ENCODE data around the gene SYNGR1. TPM values are rescaled to one million over a fixed set of nuclear protein-coding genes. Genes with fewer than 3 reads are reported as not detected.
A peak's percentile ranks its signal among the peaks of the same experiment; 100 is the strongest.

The SYNGR1 gene
- total RNA-seq, 8 experiments from 2014 or later, result 7.7 to 26.6 (median 18.5) TPM

DNA sequence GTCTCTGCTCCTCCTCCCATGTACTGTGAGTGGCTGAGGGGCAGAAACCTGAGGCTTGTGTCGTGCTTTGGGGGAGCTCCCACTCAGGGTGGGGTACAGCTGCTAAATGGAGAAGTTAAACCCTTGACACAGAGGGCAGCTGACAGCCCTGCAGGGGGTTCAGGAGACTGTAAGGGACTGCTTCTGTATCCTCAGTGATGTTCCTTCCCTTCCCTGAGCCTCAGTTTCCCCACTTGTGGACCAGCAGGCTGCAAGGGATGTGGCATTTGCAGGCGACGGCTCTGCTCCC lies 15.6 kb downstream of the SYNGR1 start:
- no peak for ATAC-seq (replicated peaks in 6 of 8)
- 75 to 100% (median 94%) methylated on average over 1 to 3 of the region's 3 CpGs; no CpG with 5 or more reads in 3 of the 10 experiments for WGBS, 10 experiments
- Histone ChIP-seq H3K27ac (no peak overlapping the region), H3K4me3 (no peak overlapping the region), H3K4me1 (replicated peaks in 1 of 2) (peaks cover 7 to 16% of the 10 kb centered on the region in 2 donors)
- in situ Hi-C loops (cut with MboI; ENCODE audit: low pct_unique_long_range_greater_than_20kb in 2 of 9, low sequenced_read_pairs in 9 of 9, unreplicated experiment in 9 of 9), result no loop called here

DNA sequence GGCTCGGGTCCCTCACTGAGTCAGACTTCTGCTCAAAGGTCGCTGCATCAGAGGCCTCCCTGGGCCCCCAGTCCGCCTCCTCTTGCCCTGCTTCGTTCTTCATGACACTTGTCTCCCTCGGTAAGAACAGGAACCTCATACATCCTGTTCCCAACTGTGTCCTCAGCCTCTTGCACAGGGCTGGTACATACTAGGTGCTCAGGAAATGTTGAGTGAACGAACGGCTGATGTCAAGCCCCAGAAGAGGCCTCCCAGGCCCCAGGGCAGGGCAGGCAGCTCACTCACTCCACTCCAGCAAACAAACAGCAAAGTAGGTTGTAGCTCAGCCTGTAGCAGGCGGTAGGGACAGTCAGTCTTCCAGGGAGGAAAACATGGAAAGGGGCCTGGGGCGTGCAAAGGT lies 17.2 kb downstream of the SYNGR1 start:
- Histone ChIP-seq H3K4me1 (replicated peaks in 1 of 2) (peaks cover 4 to 12% of the 10 kb centered on the region in 2 donors), H3K4me3 (no peak overlapping the region), H3K27ac (no peak overlapping the region)
- in situ Hi-C loops (cut with MboI; ENCODE audit: low pct_unique_long_range_greater_than_20kb in 2 of 9, low sequenced_read_pairs in 9 of 9, unreplicated experiment in 9 of 9), result no loop called here
- 68 to 100% (median 87%) methylated on average over 1 to 5 of the region's 9 CpGs; no CpG with 5 or more reads in 6 of the 10 experiments for WGBS, 10 experiments
- peak in 3 of 8 experiments; percentile 70 to 80 (median 79) for ATAC-seq (replicated peaks in 6 of 8)

DNA sequence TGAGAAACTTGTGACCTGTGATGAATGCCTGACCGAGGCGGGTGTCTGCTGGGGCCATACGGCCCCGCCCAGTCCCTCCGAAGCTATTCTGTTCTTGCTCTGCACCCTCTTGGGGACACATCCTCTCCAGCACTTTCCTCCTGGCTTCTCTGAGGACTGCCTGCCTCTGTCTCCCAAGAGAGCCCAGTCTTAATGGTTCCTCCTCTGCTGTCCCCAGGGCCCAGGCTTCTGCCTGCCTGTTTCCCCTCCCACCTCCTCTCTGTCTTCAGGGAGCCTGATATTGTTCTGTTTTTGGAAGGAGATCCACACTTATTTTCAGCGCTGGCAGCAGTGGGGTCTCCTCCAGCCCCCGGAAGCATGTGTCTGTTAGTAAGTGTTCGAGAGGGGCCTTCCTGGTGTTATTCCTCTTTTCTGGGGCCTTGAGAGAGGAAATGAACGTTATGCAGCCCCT lies 18.7 kb downstream of the SYNGR1 start:
- Histone ChIP-seq H3K27ac (no peak overlapping the region), H3K4me1 (replicated peaks in 1 of 2) (peaks cover 0 to 7% of the 10 kb centered on the region in 2 donors), H3K4me3 (no peak overlapping the region)
- WGBS, 10 experiments, result 17 to 100% (median 84%) methylated on average over 1 to 7 of the region's 9 CpGs
- in situ Hi-C loops (cut with MboI; ENCODE audit: low pct_unique_long_range_greater_than_20kb in 2 of 9, low sequenced_read_pairs in 9 of 9, unreplicated experiment in 9 of 9), result no loop called here
- ATAC-seq (replicated peaks in 6 of 8), result no peak

DNA sequence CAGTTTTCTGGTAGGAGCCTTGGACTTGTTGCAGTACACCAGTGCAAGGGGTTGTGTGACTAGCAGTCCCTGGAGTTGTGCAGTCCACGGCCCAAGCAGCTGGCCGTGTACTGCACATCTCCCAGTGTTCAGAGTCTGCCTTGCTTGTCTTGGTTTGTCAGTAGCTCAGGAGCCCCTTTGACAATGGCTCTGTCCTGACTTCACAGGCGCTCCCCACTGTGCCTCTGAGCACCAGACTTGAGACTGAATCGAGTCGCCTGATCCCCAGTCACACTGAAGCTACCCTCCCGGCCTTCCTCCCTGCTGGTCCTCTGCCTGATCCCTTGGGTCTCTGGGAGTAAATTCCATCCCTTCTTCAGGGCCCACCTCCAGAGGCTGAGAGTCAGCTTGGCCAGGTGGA lies 19.4 kb downstream of the SYNGR1 start:
- no peak for ATAC-seq (replicated peaks in 6 of 8)
- in situ Hi-C loops (cut with MboI; ENCODE audit: low pct_unique_long_range_greater_than_20kb in 2 of 9, low sequenced_read_pairs in 9 of 9, unreplicated experiment in 9 of 9), result no loop called here
- no peak overlapping the region for H3K27ac ChIP-seq

DNA sequence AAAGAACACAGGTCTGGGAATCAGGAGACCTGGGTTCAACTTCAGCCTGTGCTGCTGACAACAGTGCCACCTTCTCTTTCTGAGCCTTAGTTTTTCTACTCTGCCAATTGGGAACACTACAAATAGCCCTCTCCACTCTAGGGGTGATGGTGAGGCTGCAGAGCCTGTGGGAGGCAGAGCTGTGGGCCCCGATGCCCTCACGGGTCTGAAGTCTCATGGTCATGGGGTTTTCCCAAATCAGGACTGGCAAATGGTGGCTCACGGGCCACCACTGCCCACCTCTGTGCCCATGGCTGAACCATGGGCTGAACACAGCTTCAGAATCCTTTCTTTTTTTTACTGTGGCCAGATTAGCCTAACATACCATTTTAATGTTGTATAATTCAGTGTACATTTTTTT lies 19.8 kb downstream of the SYNGR1 start:
- H3K4me1 ChIP-seq (replicated peaks in 1 of 2), result no peaks in the 10 kb centered on the region
- 80 to 100% (median 100%) methylated on average over 1 to 3 of the region's 3 CpGs; no CpG with 5 or more reads in 7 of the 10 experiments for WGBS, 10 experiments
- in situ Hi-C loops (cut with MboI; ENCODE audit: low pct_unique_long_range_greater_than_20kb in 2 of 9, low sequenced_read_pairs in 9 of 9, unreplicated experiment in 9 of 9), result no loop called here
- no peak overlapping the region for H3K27ac ChIP-seq
- ATAC-seq (replicated peaks in 6 of 8), result no peak
- no peak overlapping the region for H3K4me3 ChIP-seq

More for the DNA sequence above, 19.4 kb downstream of the SYNGR1 start:
- 60 to 92% (median 76%) methylated on average over 3 to 4 of the region's 6 CpGs; no CpG with 5 or more reads in 7 of the 10 experiments for WGBS, 10 experiments
- no peaks in the 10 kb centered on the region for H3K4me1 ChIP-seq (replicated peaks in 1 of 2)
- no peak overlapping the region for H3K4me3 ChIP-seq

DNA sequence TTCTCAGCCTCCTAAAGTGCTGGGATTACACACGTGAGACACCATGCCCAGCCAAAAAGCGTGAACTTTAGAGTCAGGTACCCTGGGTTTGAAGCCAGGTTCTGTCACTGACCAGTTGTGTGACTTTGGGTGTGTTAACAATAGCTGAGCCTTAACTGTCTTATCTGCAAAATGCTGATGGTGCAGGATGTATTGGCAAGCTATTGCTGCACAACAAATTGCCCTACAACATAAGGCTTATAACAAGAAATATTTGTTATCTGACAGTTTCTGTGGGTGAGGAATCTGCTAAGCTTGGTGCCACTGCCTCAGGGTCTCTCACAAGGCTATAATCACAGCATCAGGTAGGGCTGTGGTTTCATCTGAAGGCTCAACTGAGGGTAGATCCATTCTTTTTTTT lies 21.9 kb downstream of the SYNGR1 start:
- H3K27ac ChIP-seq, result no peak overlapping the region

DNA sequence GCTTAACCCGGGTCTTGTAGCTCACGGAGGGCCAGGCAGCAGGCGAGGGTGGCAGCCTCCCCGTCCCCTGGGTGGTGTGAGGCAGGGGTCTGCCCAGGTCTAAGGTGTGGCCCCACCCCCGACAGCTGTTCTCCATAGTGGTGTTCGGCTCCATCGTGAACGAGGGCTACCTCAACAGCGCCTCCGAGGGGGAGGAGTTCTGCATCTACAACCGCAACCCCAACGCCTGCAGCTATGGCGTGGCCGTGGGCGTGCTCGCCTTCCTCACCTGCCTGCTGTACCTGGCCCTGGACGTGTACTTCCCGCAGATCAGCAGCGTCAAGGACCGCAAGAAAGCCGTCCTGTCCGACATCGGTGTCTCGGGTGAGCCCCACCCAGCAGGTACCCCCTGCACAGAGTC lies 24.4 kb downstream of the SYNGR1 start:
- no peaks in the 10 kb centered on the region for H3K4me1 ChIP-seq (replicated peaks in 1 of 2)
- in situ Hi-C loops (cut with MboI; ENCODE audit: low pct_unique_long_range_greater_than_20kb in 2 of 9, low sequenced_read_pairs in 9 of 9, unreplicated experiment in 9 of 9), result no loop called here
- no peak for ATAC-seq (replicated peaks in 6 of 8)
- no peak overlapping the region for H3K4me3 ChIP-seq
- no peak overlapping the region for H3K27ac ChIP-seq
- 80 to 100% (median 89%) methylated on average over 1 to 14 of the region's 24 CpGs; no CpG with 5 or more reads in 5 of the 10 experiments for WGBS, 10 experiments

More for the DNA sequence above, 21.9 kb downstream of the SYNGR1 start:
- Histone ChIP-seq H3K4me1 (replicated peaks in 1 of 2) (no peaks in the 10 kb centered on the region), H3K4me3 (no peak overlapping the region)
- in situ Hi-C loops (cut with MboI; ENCODE audit: low pct_unique_long_range_greater_than_20kb in 2 of 9, low sequenced_read_pairs in 9 of 9, unreplicated experiment in 9 of 9), result no loop called here
- WGBS, 10 experiments, result 93 to 100% (median 100%) methylated on average over 1 to 2 of the region's 2 CpGs; no CpG with 5 or more reads in 7 of the 10 experiments
- ATAC-seq (replicated peaks in 6 of 8), result no peak

DNA sequence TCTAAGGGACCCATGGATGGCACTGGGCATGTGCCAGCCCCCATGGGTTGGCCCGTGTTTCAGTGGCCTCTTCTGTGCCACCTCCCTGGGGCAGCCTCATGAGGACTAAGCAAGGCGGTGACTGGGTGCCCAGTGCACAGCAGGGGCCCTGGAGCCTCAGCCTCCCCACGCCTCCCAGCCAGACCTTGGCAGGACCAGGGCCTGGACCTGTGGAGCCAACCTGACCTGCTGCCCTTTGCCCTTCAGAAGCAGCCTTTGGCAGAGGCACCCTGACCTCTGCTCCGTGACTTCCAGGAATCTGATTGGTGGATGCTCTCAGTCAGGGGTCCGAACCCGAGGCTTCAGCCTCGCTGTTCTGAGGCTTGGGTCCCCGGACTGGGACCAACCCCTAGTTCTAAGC lies 25.0 kb downstream of the SYNGR1 start:
- 100% methylated on average over 1 to 5 of the region's 8 CpGs; no CpG with 5 or more reads in 6 of the 10 experiments for WGBS, 10 experiments
- H3K4me1 ChIP-seq (replicated peaks in 1 of 2), result no peaks in the 10 kb centered on the region
- no peak overlapping the region for H3K4me3 ChIP-seq
- no peak overlapping the region for H3K27ac ChIP-seq
- in situ Hi-C loops (cut with MboI; ENCODE audit: low pct_unique_long_range_greater_than_20kb in 2 of 9, low sequenced_read_pairs in 9 of 9, unreplicated experiment in 9 of 9), result loop anchor here in 1 of 9 experiments (25.0 kb wide), 1 partner anchor 138 kb away; the partner anchor contains the start of genes ATF4 and MIEF1
- no peak for ATAC-seq (replicated peaks in 6 of 8)

DNA sequence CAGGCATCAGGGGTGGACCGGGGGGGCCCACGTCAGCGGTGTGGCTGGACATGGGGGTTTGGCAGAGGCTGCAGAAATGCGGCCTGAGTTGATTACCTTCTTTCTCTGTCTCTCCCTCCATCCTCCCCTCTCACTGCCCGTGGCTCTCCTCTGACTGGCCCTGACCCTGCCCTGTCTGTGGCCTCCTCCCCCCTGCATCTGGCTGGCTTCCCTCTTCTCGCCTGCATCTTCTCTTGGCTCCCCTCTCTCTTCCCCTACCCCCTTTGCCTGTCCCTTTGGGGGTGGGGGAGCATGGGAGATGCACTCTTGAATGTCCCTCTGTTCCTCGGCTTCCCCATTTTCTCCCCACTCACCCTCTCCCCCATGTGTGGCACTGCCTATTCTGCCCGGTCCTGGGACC lies 25.9 kb downstream of the SYNGR1 start:
- 0% methylated on average over 1 of the region's 8 CpGs; no CpG with 5 or more reads in 9 of the 10 experiments for WGBS, 10 experiments
- Histone ChIP-seq H3K27ac (no peak overlapping the region), H3K4me1 (replicated peaks in 1 of 2) (no peaks in the 10 kb centered on the region), H3K4me3 (no peak overlapping the region)
- ATAC-seq (replicated peaks in 6 of 8), result no peak
- in situ Hi-C loops (cut with MboI; ENCODE audit: low pct_unique_long_range_greater_than_20kb in 2 of 9, low sequenced_read_pairs in 9 of 9, unreplicated experiment in 9 of 9), result loop anchor here in 1 of 9 experiments (25.0 kb wide), 1 partner anchor 137 kb away; the partner anchor contains the start of genes ATF4 and MIEF1

DNA sequence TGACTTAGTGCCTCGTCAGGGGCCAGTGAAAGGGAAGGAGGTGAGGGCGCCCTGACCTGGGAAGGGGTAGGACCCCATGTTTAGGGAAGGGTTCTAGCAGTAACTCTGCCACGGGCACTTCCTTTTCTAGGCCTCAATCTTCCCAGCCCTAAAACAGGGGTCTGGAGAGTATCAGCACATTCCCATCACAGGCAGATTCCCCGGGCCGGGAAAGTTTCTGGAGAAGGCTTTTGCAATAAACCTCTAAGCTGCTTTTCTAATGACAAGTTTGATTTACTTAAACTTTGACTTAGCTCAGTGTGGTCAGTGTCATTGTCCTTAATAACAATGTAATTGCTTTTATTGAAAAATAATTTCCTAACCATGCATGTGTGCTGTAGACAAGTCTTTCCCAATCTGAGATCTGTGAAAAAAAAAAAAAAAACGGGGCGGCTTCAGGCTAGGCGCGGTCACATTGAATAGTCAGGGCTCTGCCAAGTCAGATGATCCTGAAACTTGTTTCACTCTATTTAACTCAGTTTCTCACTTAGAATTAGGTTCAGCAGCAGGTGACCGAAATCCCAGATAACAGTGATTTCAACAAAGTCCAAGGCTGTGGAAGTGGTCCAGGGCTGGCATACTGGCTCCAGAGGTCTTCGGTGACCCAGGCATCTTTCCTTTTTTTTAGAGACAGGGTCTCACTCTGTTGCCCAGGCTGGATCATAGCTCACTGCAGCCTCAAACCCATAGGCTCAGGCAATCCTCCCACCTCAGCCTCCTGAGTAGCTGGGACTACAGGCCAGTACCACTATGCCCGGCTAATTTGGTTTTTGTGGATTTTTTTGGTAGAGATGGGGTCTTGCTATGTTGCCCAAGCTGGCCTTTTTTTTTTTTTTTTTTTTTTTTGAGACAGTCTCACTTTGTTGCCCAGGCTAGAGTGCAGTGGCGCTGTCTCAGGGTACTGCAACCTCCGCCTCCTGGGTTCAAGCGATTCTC lies 30.3 kb downstream of the SYNGR1 start:
- in situ Hi-C loops (cut with MboI; ENCODE audit: low pct_unique_long_range_greater_than_20kb in 2 of 9, low sequenced_read_pairs in 9 of 9, unreplicated experiment in 9 of 9), result loop anchor here in 1 of 9 experiments (25.0 kb wide), 1 partner anchor 132 kb away; the partner anchor contains the start of genes ATF4 and MIEF1
- ATAC-seq (replicated peaks in 6 of 8), result peak in 2 of 8 experiments; percentile 33 to 64
- Histone ChIP-seq H3K4me1 (replicated peaks in 1 of 2) (no peaks in the 10 kb centered on the region), H3K27ac (no peak overlapping the region), H3K4me3 (no peak overlapping the region)
- WGBS, 10 experiments, result 55 to 96% (median 92%) methylated on average over 3 to 12 of the region's 15 CpGs

DNA sequence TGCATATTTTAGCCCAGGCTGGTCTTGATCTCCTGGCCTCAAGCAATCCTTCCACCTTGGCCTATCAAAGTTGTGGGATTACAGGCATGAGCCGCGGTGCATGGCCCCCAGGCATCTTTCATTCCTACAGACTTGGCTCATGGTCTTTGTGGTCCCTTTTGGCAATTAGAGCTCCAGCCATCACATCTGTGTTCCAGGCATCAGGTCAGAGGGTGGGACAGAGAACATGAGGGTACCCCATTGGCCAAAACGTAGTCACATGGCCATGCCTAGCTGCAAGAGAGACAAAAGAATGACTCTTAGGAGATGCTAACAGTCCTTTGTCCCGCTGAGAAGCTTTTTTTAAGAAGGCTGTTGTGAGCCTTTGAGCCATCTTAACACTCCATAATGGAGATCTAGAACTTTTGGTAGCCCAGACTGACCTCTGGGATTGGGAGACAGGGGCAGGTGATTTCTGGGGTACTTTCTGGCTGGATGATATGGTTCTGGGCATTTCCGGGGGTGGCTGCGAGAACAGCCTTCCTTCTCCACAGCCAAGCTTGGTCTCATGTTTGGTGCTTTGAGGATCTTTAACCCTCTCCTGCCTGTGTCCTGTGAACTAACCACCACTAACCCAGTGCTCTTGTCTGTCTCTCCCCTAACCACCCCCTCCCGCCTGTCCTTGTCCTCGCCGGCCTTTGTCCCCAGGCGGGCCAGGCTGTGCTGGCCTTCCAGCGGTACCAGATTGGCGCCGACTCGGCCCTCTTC lies 31.4 kb downstream of the SYNGR1 start:
- WGBS, 10 experiments, result 10 to 80% (median 59%) methylated on average over 1 to 6 of the region's 14 CpGs; no CpG with 5 or more reads in 6 of the 10 experiments
- H3K4me3 ChIP-seq, result no peak overlapping the region
- in situ Hi-C loops (cut with MboI; ENCODE audit: low pct_unique_long_range_greater_than_20kb in 2 of 9, low sequenced_read_pairs in 9 of 9, unreplicated experiment in 9 of 9), result loop anchor here in 1 of 9 experiments (25.0 kb wide), 1 partner anchor 131 kb away; the partner anchor contains the start of genes ATF4 and MIEF1
- no peak overlapping the region for H3K27ac ChIP-seq
- H3K4me1 ChIP-seq (replicated peaks in 1 of 2), result no peaks in the 10 kb centered on the region
- ATAC-seq (replicated peaks in 6 of 8), result peak in 1 of 8 experiments; percentile 16

DNA sequence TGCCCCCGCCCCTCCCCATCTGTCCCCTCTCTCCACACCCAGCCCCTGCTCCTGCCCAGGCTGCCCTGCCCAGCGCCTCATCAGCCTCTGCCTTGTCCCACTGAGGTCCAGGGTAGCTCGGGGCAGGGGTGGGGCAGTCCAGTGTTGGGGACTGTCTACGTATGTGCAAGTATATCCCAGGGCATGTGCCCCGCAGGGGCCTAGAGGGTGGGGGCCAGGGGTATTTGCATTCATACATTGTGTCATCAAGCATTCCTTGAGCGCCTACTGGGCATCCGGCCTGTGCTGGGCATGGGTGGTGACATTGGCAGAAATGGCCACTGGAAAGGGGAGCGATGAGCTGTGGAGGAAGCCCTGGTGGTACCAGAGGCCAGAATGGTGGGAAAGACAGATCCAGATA lies 32.1 kb downstream of the SYNGR1 start:
- 90% methylated on average over 2 of the region's 8 CpGs; no CpG with 5 or more reads in 9 of the 10 experiments for WGBS, 10 experiments
- no peak overlapping the region for H3K27ac ChIP-seq
- ATAC-seq (replicated peaks in 6 of 8), result peak in 3 of 8 experiments; percentile 16 to 24 (median 22)
- no peaks in the 10 kb centered on the region for H3K4me1 ChIP-seq (replicated peaks in 1 of 2)
- in situ Hi-C loops (cut with MboI; ENCODE audit: low pct_unique_long_range_greater_than_20kb in 2 of 9, low sequenced_read_pairs in 9 of 9, unreplicated experiment in 9 of 9), result loop anchor here in 1 of 9 experiments (25.0 kb wide), 1 partner anchor 130 kb away; the partner anchor contains the start of genes ATF4 and MIEF1
- H3K4me3 ChIP-seq, result no peak overlapping the region

Measured in motor neuron (in vitro differentiated cells).